HepG2 (cell line): ENCODE data around the gene TMEM239. TPM values are rescaled to one million over a fixed set of nuclear protein-coding genes. Genes with fewer than 3 reads are reported as not detected.

Experiments
- BRD4 ChIP-seq: sonication (generic); formaldehyde crosslinking; IDR thresholded peaks from 2 replicates; pipeline ENCODE4 v1.4.0; 2020; ENCODE audit warnings: missing genetic modification reagents
- CBX2 ChIP-seq, 2 experiments: fragments of 200-600 bp in 1 of 2; sonication (generic); formaldehyde crosslinking in 1 of 2; IDR thresholded peaks; 2 replicates each; pipeline versions ENCODE4 v1.7.0 to v1.8.1; 2018 to 2022; ENCODE audit warnings: low read depth in 2 of 2, low read length in 1 of 2, mild to moderate bottlenecking in 1 of 2, missing genetic modification reagents in 1 of 2
- CREB1 ChIP-seq, 2 experiments: fragments of 450-650 bp in 1 of 2; IDR thresholded peaks; 2 replicates each; pipeline ENCODE4 v1.6.1; 2016 to 2017; ENCODE audit warnings: control low read depth in 1 of 2, mild to moderate bottlenecking in 1 of 2, missing compliant biosample characterization in 1 of 2, missing genetic modification characterization in 1 of 2
- CREM ChIP-seq, 2 experiments: sonication (generic) in 1 of 2; formaldehyde crosslinking in 1 of 2; IDR thresholded peaks; 2 replicates each; pipeline versions ENCODE4 v1.4.0 to v1.6.1; 2016 to 2020; ENCODE audit warnings: antibody characterized with exemption in 1 of 2, mild to moderate bottlenecking in 1 of 2, missing genetic modification reagents in 1 of 2
- DR1 ChIP-seq: sonication (generic); formaldehyde crosslinking; IDR thresholded peaks from 2 replicates; pipeline ENCODE4 v1.8.0; 2021; ENCODE audit warnings: mild to moderate bottlenecking, missing genetic modification reagents, inconsistent platforms
- GATA4 ChIP-seq: sonication (generic); IDR thresholded peaks from 2 replicates; pipeline ENCODE4 v1.6.1; 2016; ENCODE audit warnings: antibody characterized with exemption, low read depth, borderline replicate concordance
- HIVEP1 ChIP-seq: sonication (generic); formaldehyde crosslinking; IDR thresholded peaks from 2 replicates; pipeline ENCODE4 v1.4.0; 2020; ENCODE audit warnings: mild to moderate bottlenecking, missing genetic modification reagents
- ISL2 ChIP-seq: sonication (generic); formaldehyde crosslinking; IDR thresholded peaks from 2 replicates; pipeline ENCODE4 v1.5.0; 2020; ENCODE audit warnings: missing genetic modification reagents
- JUN ChIP-seq: sonication (generic); formaldehyde crosslinking; IDR thresholded peaks from 2 replicates; pipeline ENCODE4 v1.4.0; 2020; ENCODE audit warnings: mild to moderate bottlenecking, missing genetic modification reagents
- MYNN ChIP-seq: sonication (generic); formaldehyde crosslinking; IDR thresholded peaks from 2 replicates; pipeline ENCODE4 v1.4.0; 2020; ENCODE audit warnings: mild to moderate bottlenecking, low read depth, missing genetic modification reagents
- RBM22 ChIP-seq: fragments of 200-400 bp; formaldehyde crosslinking; optimal IDR thresholded peaks from 2 replicates; pipeline ENCODE3; 2017; ENCODE audit warnings: mild to moderate bottlenecking, low read length, moderate library complexity
- SOX13 ChIP-seq, 3 experiments: fragments of 450-650 bp in 1 of 3; sonication (generic) in 1 of 3; formaldehyde crosslinking in 1 of 3; IDR thresholded peaks in 2 of 3; conservative IDR thresholded peaks in 1 of 3; 2 replicates each; pipeline versions ENCODE4 v1.5.0 to v1.6.1; 2016 to 2020; ENCODE audit warnings: antibody characterized with exemption in 1 of 3, mild to moderate bottlenecking in 1 of 3, missing compliant biosample characterization in 1 of 3, missing genetic modification reagents in 1 of 3, moderate library complexity in 1 of 3
- TAF1 ChIP-seq: sonication (generic); formaldehyde crosslinking; IDR thresholded peaks from 2 replicates; pipeline ENCODE4 v1.4.0; 2020; ENCODE audit warnings: missing genetic modification reagents
- TP53 ChIP-seq: sonication (generic); formaldehyde crosslinking; conservative IDR thresholded peaks from 2 replicates; pipeline ENCODE4 v1.4.0; 2020; ENCODE audit warnings: missing genetic modification reagents
- ZNF136 ChIP-seq: sonication (generic); formaldehyde crosslinking; IDR thresholded peaks from 2 replicates; pipeline ENCODE4 v1.8.1; 2022; ENCODE audit warnings: low read depth, mild to moderate bottlenecking, moderate library complexity, missing genetic modification reagents
- ZNF354B ChIP-seq: sonication (generic); formaldehyde crosslinking; IDR thresholded peaks from 2 replicates; pipeline ENCODE4 v1.8.0; 2022; ENCODE audit warnings: mild to moderate bottlenecking, missing genetic modification reagents
- ZNF629 ChIP-seq: sonication (generic); formaldehyde crosslinking; conservative IDR thresholded peaks from 2 replicates; pipeline ENCODE4 v1.5.0; 2020; ENCODE audit warnings: missing genetic modification reagents
- ZNF678 ChIP-seq: sonication (generic); formaldehyde crosslinking; IDR thresholded peaks from 2 replicates; pipeline ENCODE4 v1.4.0; 2020; ENCODE audit warnings: mild to moderate bottlenecking, missing genetic modification reagents
- ZNF816 ChIP-seq: sonication (generic); formaldehyde crosslinking; IDR thresholded peaks from 2 replicates; pipeline ENCODE4 v1.8.0; 2022; ENCODE audit warnings: missing genetic modification reagents, mild to moderate bottlenecking, borderline replicate concordance
- ZSCAN12 ChIP-seq: sonication (generic); formaldehyde crosslinking; IDR thresholded peaks from 2 replicates; pipeline ENCODE4 v1.9.0; 2021; ENCODE audit warnings: mild to moderate bottlenecking, missing genetic modification reagents
- polyA plus RNA-seq, 8 experiments: library from polyadenylated mRNA; depleted of rRNA in 3 of 8; stranded (reverse) in 7 of 8; unstranded in 1 of 8; fragments of >200 nt; fragmentation: Illumina TruSeq in 4 of 8; extraction: Trizol in 4 of 8; gene quantifications; 2 replicates each; pipeline versions ENCODE4 v1.2.1 to v1.2.3, GENCODE V29; 2011 to 2016; ENCODE audit warnings: low read depth in 4 of 8, missing spikeins in 1 of 8, mixed read lengths in 1 of 8; ENCODE audit not compliant: insufficient read depth in 1 of 8
- total RNA-seq, 5 experiments: library from RNA; depleted of rRNA; stranded (reverse); fragments of >200 nt; fragmentation: Illumina TruSeq; extraction: Trizol; gene quantifications; 2 replicates each; pipeline ENCODE4 v1.2.3, GENCODE V29; 2016; ENCODE audit warnings: low read depth in 1 of 5
- TF ChIP-seq, protein P1 (sequence below): sonication (generic); formaldehyde crosslinking; IDR thresholded peaks from 2 replicates; pipeline ENCODE4 v1.4.0; 2020; ENCODE audit warnings: missing genetic modification reagents, borderline replicate concordance
- TF ChIP-seq, protein P2 (sequence below): sonication (generic); formaldehyde crosslinking; IDR thresholded peaks from 2 replicates; pipeline ENCODE4; 2020; ENCODE audit warnings: missing genetic modification reagents, mild to moderate bottlenecking, borderline replicate concordance
- TF ChIP-seq, protein P3 (sequence below): sonication (generic); formaldehyde crosslinking; IDR thresholded peaks from 2 replicates; pipeline ENCODE4 v1.4.0; 2020; ENCODE audit warnings: missing genetic modification reagents

The TMEM239 gene
- total and polyA plus RNA-seq, 2 of the 13 experiments (the other 11 are each of a cell fraction or from before 2014, with no cell fraction given), result not detected

DNA sequence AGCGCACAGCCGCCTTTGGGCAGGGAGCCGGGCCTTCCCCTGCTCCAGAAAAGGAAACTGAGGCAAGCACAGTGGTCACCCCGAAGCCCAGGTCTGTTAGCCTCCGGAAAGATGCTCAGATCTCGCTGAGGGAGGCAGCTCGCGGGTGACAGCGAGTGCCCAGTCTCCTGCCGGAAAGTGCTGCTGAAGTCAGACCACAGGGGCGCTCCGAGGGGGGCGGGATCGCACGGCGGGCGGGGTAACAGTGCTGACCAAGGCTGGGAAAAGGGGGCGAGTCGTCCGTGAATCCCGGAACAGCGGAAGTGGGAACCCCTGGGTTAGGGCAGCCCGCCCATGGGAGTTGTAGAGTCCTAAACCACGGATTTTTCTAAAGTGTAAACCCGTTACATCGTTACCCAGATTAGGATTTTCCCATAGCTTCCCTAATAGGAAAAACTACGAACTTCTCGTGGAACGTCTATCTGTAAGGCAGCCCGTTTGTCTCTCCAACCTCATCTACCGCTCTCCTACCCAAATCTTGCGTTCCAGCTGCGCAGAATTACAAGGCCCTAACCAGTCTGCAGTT, 24.9 kb downstream of the TMEM239 start (continued):
- TF ChIP-seq MYNN (CRISPR knock-in tag), result no peak; the same call in 1 of the 2 replicates
- TF ChIP-seq TP53 (CRISPR knock-in tag), result 0 out of 2 replicates have a peak, but pooled peaks have one; percentile 38
- no peak for TF ChIP-seq CBX2 (IDR thresholded peaks at IDR 0.05; ENCODE audit: low read depth, low read length)
- TF ChIP-seq CBX2 (CRISPR knock-in tag; IDR thresholded peaks at IDR 0.05; ENCODE audit: low read depth), result no peak
- TF ChIP-seq, protein P1, sequence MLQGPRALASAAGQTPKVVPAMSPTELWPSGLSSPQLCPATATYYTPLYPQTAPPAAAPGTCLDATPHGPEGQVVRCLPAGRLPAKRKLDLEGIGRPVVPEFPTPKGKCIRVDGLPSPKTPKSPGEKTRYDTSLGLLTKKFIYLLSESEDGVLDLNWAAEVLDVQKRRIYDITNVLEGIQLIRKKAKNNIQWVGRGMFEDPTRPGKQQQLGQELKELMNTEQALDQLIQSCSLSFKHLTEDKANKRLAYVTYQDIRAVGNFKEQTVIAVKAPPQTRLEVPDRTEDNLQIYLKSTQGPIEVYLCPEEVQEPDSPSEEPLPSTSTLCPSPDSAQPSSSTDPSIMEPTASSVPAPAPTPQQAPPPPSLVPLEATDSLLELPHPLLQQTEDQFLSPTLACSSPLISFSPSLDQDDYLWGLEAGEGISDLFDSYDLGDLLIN (CRISPR knock-in tag), result peak; percentile 81
- TF ChIP-seq, protein P2, sequence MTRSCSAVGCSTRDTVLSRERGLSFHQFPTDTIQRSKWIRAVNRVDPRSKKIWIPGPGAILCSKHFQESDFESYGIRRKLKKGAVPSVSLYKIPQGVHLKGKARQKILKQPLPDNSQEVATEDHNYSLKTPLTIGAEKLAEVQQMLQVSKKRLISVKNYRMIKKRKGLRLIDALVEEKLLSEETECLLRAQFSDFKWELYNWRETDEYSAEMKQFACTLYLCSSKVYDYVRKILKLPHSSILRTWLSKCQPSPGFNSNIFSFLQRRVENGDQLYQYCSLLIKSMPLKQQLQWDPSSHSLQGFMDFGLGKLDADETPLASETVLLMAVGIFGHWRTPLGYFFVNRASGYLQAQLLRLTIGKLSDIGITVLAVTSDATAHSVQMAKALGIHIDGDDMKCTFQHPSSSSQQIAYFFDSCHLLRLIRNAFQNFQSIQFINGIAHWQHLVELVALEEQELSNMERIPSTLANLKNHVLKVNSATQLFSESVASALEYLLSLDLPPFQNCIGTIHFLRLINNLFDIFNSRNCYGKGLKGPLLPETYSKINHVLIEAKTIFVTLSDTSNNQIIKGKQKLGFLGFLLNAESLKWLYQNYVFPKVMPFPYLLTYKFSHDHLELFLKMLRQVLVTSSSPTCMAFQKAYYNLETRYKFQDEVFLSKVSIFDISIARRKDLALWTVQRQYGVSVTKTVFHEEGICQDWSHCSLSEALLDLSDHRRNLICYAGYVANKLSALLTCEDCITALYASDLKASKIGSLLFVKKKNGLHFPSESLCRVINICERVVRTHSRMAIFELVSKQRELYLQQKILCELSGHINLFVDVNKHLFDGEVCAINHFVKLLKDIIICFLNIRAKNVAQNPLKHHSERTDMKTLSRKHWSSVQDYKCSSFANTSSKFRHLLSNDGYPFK (CRISPR knock-in tag), result no peak; the same call in 1 of the 2 replicates
- no peak for TF ChIP-seq CREB1 (IDR thresholded peaks at IDR 0.05)
- TF ChIP-seq CREB1 (CRISPR knock-in tag; IDR thresholded peaks at IDR 0.05), result no peak
- TF ChIP-seq JUN (CRISPR knock-in tag), result no peak
- TF ChIP-seq ZNF678, result no peak
- no peak for TF ChIP-seq ZSCAN12 (CRISPR knock-in tag)
- 0 out of 2 replicates have a peak, but pooled peaks have one; percentile 8 for TF ChIP-seq SOX13 (IDR thresholded peaks at IDR 0.05)
- no peak for TF ChIP-seq SOX13 (CRISPR knock-in tag; conservative IDR thresholded peaks at IDR 0.05 in 1 of 2, IDR thresholded peaks at IDR 0.05 in 1 of 2)
- no peak for TF ChIP-seq ZNF816
- TF ChIP-seq TAF1 (CRISPR knock-in tag), result 0 out of 2 replicates have a peak, but pooled peaks have one; percentile 12
- 0 out of 2 replicates have a peak, but pooled peaks have one; percentile 16 for TF ChIP-seq CREM (IDR thresholded peaks at IDR 0.05)
- no peak for TF ChIP-seq CREM (CRISPR knock-in tag; IDR thresholded peaks at IDR 0.05)
- TF ChIP-seq, protein P3, sequence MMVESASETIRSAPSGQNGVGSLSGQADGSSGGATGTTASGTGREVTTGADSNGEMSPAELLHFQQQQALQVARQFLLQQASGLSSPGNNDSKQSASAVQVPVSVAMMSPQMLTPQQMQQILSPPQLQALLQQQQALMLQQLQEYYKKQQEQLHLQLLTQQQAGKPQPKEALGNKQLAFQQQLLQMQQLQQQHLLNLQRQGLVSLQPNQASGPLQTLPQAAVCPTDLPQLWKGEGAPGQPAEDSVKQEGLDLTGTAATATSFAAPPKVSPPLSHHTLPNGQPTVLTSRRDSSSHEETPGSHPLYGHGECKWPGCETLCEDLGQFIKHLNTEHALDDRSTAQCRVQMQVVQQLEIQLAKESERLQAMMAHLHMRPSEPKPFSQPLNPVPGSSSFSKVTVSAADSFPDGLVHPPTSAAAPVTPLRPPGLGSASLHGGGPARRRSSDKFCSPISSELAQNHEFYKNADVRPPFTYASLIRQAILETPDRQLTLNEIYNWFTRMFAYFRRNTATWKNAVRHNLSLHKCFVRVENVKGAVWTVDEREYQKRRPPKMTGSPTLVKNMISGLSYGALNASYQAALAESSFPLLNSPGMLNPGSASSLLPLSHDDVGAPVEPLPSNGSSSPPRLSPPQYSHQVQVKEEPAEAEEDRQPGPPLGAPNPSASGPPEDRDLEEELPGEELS, result peak; percentile 60
- no peak for TF ChIP-seq ZNF136 (CRISPR knock-in tag)
- no peak for TF ChIP-seq RBM22
- TF ChIP-seq ISL2 (CRISPR knock-in tag), result peak; percentile 64; the same call in 1 of the 2 replicates
- TF ChIP-seq GATA4, result no peak
- TF ChIP-seq ZNF354B (CRISPR knock-in tag), result peak; percentile 9; the same call in 1 of the 2 replicates
- TF ChIP-seq ZNF629 (CRISPR knock-in tag), result peak; percentile 50; the same call in 1 of the 2 replicates
- peak; percentile 49; the same call in 1 of the 2 replicates for TF ChIP-seq DR1 (CRISPR knock-in tag)
- TF ChIP-seq HIVEP1, result 0 out of 2 replicates have a peak, but pooled peaks have one; percentile 2
- no peak for TF ChIP-seq BRD4 (CRISPR knock-in tag)
